Heart right ventricle (tissue), 16 donors: ENCODE data around the gene PLEK2. TPM values are rescaled to one million over a fixed set of nuclear protein-coding genes. Genes with fewer than 3 reads are reported as not detected.

Source experiments
- ATAC-seq, 8 donors: fragments of 200-7000 bp; cut with Tn5 transposase; one replicate each; pipeline ENCODE4 v1.9.1; 2020; ENCODE audit warnings: mild to moderate bottlenecking in 8 of 8, moderate library complexity in 8 of 8, moderate number of reproducible peaks in 1 of 8
- DNase-seq, 2 donors: peaks; one replicate each; pipeline ENCODE4 v3.0.0-alpha.2; 2020
- H3K27ac ChIP-seq, 10 donors: fragments of 200-600 bp; sonication (generic) in 2 of 10; one replicate each; pipeline versions ENCODE4 v1.5.0 to v1.8.0; 2020 to 2022; ENCODE audit warnings: mild to moderate bottlenecking in 3 of 10
- H3K27me3 ChIP-seq, 7 donors: fragments of 200-600 bp; one replicate each; pipeline ENCODE4 v1.8.0; 2021 to 2022; ENCODE audit warnings: mild to moderate bottlenecking in 2 of 7
- H3K36me3 ChIP-seq, 9 donors: fragments of 200-600 bp; sonication (generic) in 1 of 9; one replicate each; pipeline versions ENCODE4 v1.5.0 to v1.8.0; 2020 to 2022; ENCODE audit warnings: mild to moderate bottlenecking in 2 of 9
- H3K4me1 ChIP-seq, 9 donors: fragments of 200-600 bp; sonication (generic) in 1 of 9; one replicate each; pipeline versions ENCODE4 v1.5.0 to v1.8.0; 2020 to 2022; ENCODE audit warnings: mild to moderate bottlenecking in 4 of 9
- H3K4me3 ChIP-seq, 10 donors: fragments of 200-600 bp; sonication (generic) in 2 of 10; one replicate each; pipeline versions ENCODE4 v1.5.0 to v1.8.0; 2020 to 2022; ENCODE audit warnings: mild to moderate bottlenecking in 7 of 10, moderate library complexity in 2 of 10
- H3K9me3 ChIP-seq, 11 donors: fragments of 200-600 bp in 10 of 11; sonication (generic) in 2 of 11; one replicate each; pipeline versions ENCODE4 v1.5.0 to v1.8.0; 2013 to 2022; ENCODE audit warnings: mild to moderate bottlenecking in 2 of 11, control low read depth in 1 of 11, moderate library complexity in 1 of 11
- WGBS, 2 donors: extraction: QIAGEN DNeasy Blood & Tissue Kit; methylation state at CpG; one replicate each; pipeline ENCODE4 v1.1.7; 2013; ENCODE audit warnings: inconsistent platforms in 1 of 2; 5-methylcytosine and 5-hydroxymethylcytosine counted together
- intact Hi-C, 10 donors: fragments of 100-400 bp; cut with DNase I; formaldehyde crosslinking; loops; one replicate each; pipeline versions ENCODE4 v1.11.1 to v1.14.2; 2022
- polyA plus RNA-seq, 2 donors: library from polyadenylated mRNA; stranded (reverse); fragments of 200-250 nt; gene quantifications; one replicate each; pipeline ENCODE4 v1.2.3, GENCODE V29; 2013
- total RNA-seq, 10 donors: library from RNA; stranded (reverse); fragmentation: NEBNext Ultra II Directional in 3 of 10; extraction: Animal tissue kit (Norgen Biotek cat#: 25700) in 3 of 10; gene quantifications; one replicate each; pipeline versions ENCODE4 v1.2.1 to v1.2.4, GENCODE V29; 2021 to 2023
- TF ChIP-seq, protein P1 (sequence below), 9 donors: fragments of 200-600 bp; sonication (generic) in 2 of 9; IDR thresholded peaks; one replicate each; pipeline versions ENCODE4 v1.5.0 to v1.8.0; 2021 to 2022; ENCODE audit warnings: antibody characterized with exemption in 9 of 9, mild to moderate bottlenecking in 5 of 9, moderate library complexity in 1 of 9
- donor health status: Arrhythmogenic right ventricular cardiomyopathy.
- donor health status: ischemic (EF 13 %, LVEDD 7.1; RV severe dilation, severe dysfunction).
- donor health status: healthy with polysubstance abuse.
- donor health status: DM: no; HTN: yes; CAD: no.
- donor health status: DM: no; HTN: no; CAD: no.
- donor health status: ischemic (EF 25% LVEDD 6.9; RV normal size, moderate dysfunction).
- donor health status: ischemic (EF 25% LVEDD 5.7; RV mildly dilated, moderate dysfunction).
- donor health status: healthy.
- donor health status: DM: yes; HTN: yes; CAD: no.
- donor health status: Ischemic cardiomyopathy.
- donor health status: ischemic (EF 35%, LVEDD 5.7; RV mildly dilated, moderate dysfunction).
- donor health status: nonischemic (EF 11% LVEDD 7.7; RV severe dilation, severe dysfunction).
- donor health status: DM: yes; HTN: yes; CAD: no.
- donor health status: PGD.
- donor health status: ischemic (EF 29% LVEDD 5.4; RV normal size, mild dysfunction).
- donor health status: nonischemic (EF 23%, LVEDD 6.1; RV moderate dilation, normal function).

PLEK2 gene
- total and polyA plus RNA-seq, 12 donors, result 0.36 to 1.1 (median 0.61) TPM; not detected in 5

DNA sequence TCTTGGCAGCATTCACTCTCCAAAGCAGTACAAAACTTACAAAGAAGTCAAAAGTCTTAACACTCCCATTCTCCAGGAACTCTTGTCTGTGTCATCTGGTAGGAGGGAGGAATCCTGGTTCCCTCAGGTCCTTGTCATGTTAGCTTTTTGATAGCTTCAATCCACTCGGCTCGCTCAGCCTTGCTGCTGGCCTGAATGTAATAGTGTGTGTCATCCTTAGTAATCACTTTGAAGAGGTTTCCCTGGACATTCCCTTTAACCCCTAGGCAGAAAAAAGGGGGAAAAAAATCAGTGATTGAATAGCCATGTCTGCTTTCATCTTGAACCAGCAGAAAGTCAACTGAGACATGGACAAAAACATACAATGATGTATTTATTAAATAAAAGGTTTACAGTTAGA is 24.8 kb downstream of the PLEK2 start:
- 71 to 91% methylated on average over 2 of the region's 2 CpGs for WGBS, 2 donors
- DNase-seq, result no peak
- Histone ChIP-seq H3K27me3 (no peaks in the 10 kb centered on the region), H3K36me3 (peaks cover 0 to 61% (median 25%) of the 10 kb centered on the region in 9 donors), H3K4me1 (no peaks in the 10 kb centered on the region), H3K27ac (no peak overlapping the region), H3K9me3 (no peaks in the 10 kb centered on the region), H3K4me3 (no peak overlapping the region)
- intact Hi-C loops, result no loop called here
- TF ChIP-seq, protein P1, sequence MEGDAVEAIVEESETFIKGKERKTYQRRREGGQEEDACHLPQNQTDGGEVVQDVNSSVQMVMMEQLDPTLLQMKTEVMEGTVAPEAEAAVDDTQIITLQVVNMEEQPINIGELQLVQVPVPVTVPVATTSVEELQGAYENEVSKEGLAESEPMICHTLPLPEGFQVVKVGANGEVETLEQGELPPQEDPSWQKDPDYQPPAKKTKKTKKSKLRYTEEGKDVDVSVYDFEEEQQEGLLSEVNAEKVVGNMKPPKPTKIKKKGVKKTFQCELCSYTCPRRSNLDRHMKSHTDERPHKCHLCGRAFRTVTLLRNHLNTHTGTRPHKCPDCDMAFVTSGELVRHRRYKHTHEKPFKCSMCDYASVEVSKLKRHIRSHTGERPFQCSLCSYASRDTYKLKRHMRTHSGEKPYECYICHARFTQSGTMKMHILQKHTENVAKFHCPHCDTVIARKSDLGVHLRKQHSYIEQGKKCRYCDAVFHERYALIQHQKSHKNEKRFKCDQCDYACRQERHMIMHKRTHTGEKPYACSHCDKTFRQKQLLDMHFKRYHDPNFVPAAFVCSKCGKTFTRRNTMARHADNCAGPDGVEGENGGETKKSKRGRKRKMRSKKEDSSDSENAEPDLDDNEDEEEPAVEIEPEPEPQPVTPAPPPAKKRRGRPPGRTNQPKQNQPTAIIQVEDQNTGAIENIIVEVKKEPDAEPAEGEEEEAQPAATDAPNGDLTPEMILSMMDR (IDR thresholded peaks at IDR 0.05), result no peak
- ATAC-seq, result no peak

DNA sequence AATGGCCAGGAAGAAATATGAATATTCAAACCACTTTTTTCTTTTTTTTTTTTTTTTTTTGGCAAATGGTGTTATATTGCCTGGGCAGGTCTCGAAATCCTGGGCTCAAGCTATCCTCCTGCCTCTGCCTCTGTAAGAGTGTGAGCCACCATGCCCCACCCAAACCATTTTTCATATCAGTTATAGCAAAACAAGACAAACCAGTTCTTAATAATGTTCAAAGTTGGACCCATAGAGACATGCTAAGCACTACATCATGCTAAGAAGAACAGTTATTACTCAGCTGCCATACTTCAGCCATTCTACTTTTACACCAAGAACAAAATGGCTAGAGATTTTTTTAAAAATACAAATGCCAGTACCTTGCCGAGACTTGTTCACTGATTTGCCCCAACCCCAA is 26.3 kb downstream of the PLEK2 start:
- H3K4me3 ChIP-seq, result no peak overlapping the region
- 96 to 99% methylated on average over 2 of the region's 2 CpGs for WGBS, 2 donors
- no peaks in the 10 kb centered on the region for H3K4me1 ChIP-seq
- H3K27ac ChIP-seq, result no peak overlapping the region
- intact Hi-C loops, result no loop called here
- H3K9me3 ChIP-seq, result no peaks in the 10 kb centered on the region
- peaks cover 0 to 76% (median 39%) of the 10 kb centered on the region in 9 donors for H3K36me3 ChIP-seq
- peak in 1 of 8 donors; percentile 14 for ATAC-seq
- no peaks in the 10 kb centered on the region for H3K27me3 ChIP-seq
- TF ChIP-seq, protein P1 (IDR thresholded peaks at IDR 0.05), result no peak
- no peak for DNase-seq

DNA sequence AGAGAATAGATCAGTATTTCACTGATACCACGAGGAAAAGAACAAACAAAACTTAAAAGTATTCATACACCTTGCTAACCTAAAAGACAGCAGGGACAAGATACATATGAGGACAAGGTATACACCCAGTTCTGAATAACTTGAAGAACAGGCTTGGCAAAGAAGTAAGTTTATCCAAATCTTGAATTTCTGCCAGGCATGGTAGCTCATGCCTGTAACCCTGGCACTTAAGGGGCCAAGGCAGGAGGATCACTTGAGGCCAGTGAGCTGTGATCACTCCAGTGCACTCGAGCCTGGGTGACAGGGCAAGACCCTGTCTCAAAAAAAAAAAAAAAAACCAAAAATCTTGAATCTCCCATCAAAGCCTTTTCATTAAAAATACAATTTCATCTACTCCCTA is 26.8 kb downstream of the PLEK2 start:
- no peaks in the 10 kb centered on the region for H3K9me3 ChIP-seq
- WGBS, 2 donors, result 65 to 79% methylated on average over 2 of the region's 2 CpGs
- DNase-seq (no peak), ATAC-seq (peak in 4 of 8 donors; percentile 22 to 56 (median 43))
- H3K27me3 ChIP-seq, result no peaks in the 10 kb centered on the region
- TF ChIP-seq, protein P1 (IDR thresholded peaks at IDR 0.05), result no peak
- H3K36me3 ChIP-seq, result peaks cover 0 to 81% (median 42%) of the 10 kb centered on the region in 9 donors
- H3K4me3 ChIP-seq, result no peak overlapping the region
- no peak overlapping the region for H3K27ac ChIP-seq
- H3K4me1 ChIP-seq, result no peaks in the 10 kb centered on the region
- intact Hi-C loops, result no loop called here

DNA sequence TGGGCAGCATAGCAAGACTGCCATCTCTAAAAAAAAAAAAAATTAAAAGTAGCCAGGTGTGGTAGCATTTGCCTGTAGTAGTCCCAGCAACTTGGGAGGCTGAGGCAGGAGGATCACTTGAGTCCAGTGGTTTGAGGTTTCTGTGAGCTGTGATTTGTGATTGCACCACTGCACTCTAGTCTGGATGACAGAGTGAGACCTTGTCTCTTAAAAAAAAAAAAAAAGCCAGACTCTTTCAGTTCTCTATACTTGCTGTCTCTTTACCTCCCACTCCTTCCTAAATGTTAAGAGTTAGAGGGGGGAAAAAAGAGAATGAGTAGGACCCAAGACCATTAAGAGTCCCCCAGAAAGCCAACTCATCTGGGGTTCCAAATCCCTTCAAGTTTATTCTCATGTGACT is 34.0 kb downstream of the PLEK2 start:
- Histone ChIP-seq H3K27ac (no peak overlapping the region), H3K36me3 (peaks cover 0 to 99% (median 68%) of the 10 kb centered on the region in 9 donors), H3K4me3 (no peak overlapping the region), H3K9me3 (no peaks in the 10 kb centered on the region), H3K4me1 (peaks cover 0 to 6% (median 0%) of the 10 kb centered on the region in 9 donors), H3K27me3 (no peaks in the 10 kb centered on the region)
- TF ChIP-seq, protein P1 (IDR thresholded peaks at IDR 0.05), result no peak
- intact Hi-C loops, result no loop called here
- no peak for ATAC-seq
- no peak for DNase-seq
